GM13977 (cell line): ENCODE measurements around the gene EGFLAM.

Experiments
- DNase-seq: peaks from one replicate; pipeline ENCODE4 v3.0.0; 2012; ENCODE audit warnings: low spot score
- CTCF ChIP-seq: IDR thresholded peaks from 2 replicates; pipeline ENCODE4 v1.5.1; 2012; ENCODE audit warnings: mild to moderate bottlenecking, control low read depth; ENCODE audit not compliant: insufficient read depth; ENCODE audit errors: extremely low read depth, missing control alignments
- in situ Hi-C: fragments of 300-500 bp; cut with MboI; formaldehyde crosslinking; loops from one replicate; pipeline ENCODE4 v1.12.0; 2022; ENCODE audit warnings: low sequenced_read_pairs, low pct_unique_long_range_greater_than_20kb, mixed read lengths, inconsistent platforms; ENCODE audit not compliant: unreplicated experiment

EGFLAM gene

GRCh38 chr5:38373743-38374142 is 115.4 kb downstream of the EGFLAM start:
- TF ChIP-seq CTCF = no peak
- in situ Hi-C loops = no loop called here
- DNase-seq = no peak

GRCh38 chr5:38375423-38375822 is 117.1 kb downstream of the EGFLAM start:
- DNase-seq = no peak
- in situ Hi-C loops = no loop called here
- TF ChIP-seq CTCF = no peak

- in situ Hi-C loops = no loop called here
Measured at GRCh38 chr5:38376404-38376803, 118.0 kb downstream of the EGFLAM start.

GRCh38 chr5:38378579-38378978 is 120.2 kb downstream of the EGFLAM start:
- no peak for DNase-seq
- TF ChIP-seq CTCF = no peak
- in situ Hi-C loops = no loop called here

More at GRCh38 chr5:38376404-38376803, 118.0 kb downstream of the EGFLAM start:
- TF ChIP-seq CTCF = no peak
- DNase-seq = no peak

GRCh38 chr5:38379350-38379937 is 121.1 kb downstream of the EGFLAM start:
- DNase-seq = no peak
- TF ChIP-seq CTCF = no peak
- in situ Hi-C loops = no loop called here

GRCh38 chr5:38380537-38380936 is 122.2 kb downstream of the EGFLAM start:
- no peak for DNase-seq
- in situ Hi-C loops = no loop called here
- no peak for TF ChIP-seq CTCF

- TF ChIP-seq CTCF = no peak
- DNase-seq = no peak
- in situ Hi-C loops = no loop called here
Measured at GRCh38 chr5:38381361-38381760, 123.0 kb downstream of the EGFLAM start.
